Body of pancreas (tissue), 4 donors: ENCODE measurements around the gene VCAN.

Source experiments
- POLR2A ChIP-seq, 3 donors: fragments of 450-650 bp; IDR thresholded peaks; one replicate each; pipeline ENCODE4 v1.6.1; 2016; ENCODE audit warnings: antibody characterized with exemption in 3 of 3, mild to moderate bottlenecking in 2 of 3
- TF ChIP-seq, protein P1 (sequence below), 7 experiments: fragments of 450-650 bp in 4 of 7; fragments of 200-600 bp in 3 of 7; sonication (generic) in 3 of 7; IDR thresholded peaks; one replicate each; pipeline ENCODE4 v1.5.1; 2016 to 2019; ENCODE audit warnings: antibody characterized with exemption in 7 of 7

DNA sequence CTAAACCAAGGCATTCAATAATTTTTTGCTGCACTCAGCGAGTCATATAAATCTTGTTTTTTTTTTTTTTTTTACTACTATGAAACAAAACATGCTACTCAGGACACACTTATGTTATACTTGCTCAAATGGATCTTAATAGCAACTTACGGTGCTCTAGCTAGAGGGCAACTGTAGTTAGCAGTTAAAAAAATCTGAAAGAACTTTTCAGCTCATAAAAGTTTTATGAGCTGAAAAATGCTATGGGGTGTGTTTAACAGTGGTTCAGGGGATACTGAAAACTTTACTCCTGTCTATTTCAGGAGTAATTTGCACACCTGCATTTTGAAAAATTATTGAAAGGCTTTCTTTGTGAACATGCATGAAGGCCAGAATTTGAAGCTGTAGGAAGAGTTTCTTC, 53.4 kb downstream of the VCAN start:
- TF ChIP-seq, protein P1, sequence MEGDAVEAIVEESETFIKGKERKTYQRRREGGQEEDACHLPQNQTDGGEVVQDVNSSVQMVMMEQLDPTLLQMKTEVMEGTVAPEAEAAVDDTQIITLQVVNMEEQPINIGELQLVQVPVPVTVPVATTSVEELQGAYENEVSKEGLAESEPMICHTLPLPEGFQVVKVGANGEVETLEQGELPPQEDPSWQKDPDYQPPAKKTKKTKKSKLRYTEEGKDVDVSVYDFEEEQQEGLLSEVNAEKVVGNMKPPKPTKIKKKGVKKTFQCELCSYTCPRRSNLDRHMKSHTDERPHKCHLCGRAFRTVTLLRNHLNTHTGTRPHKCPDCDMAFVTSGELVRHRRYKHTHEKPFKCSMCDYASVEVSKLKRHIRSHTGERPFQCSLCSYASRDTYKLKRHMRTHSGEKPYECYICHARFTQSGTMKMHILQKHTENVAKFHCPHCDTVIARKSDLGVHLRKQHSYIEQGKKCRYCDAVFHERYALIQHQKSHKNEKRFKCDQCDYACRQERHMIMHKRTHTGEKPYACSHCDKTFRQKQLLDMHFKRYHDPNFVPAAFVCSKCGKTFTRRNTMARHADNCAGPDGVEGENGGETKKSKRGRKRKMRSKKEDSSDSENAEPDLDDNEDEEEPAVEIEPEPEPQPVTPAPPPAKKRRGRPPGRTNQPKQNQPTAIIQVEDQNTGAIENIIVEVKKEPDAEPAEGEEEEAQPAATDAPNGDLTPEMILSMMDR (IDR thresholded peaks at IDR 0.05) = no peak
- TF ChIP-seq POLR2A (IDR thresholded peaks at IDR 0.05) = no peak
